DND-41 (cell line): ENCODE results near the gene SFSWAP.
A peak's percentile ranks its signal among the peaks of the same experiment; 100 is the strongest.

Experiments
- ATAC-seq: fragments of 200-7000 bp; cut with Tn5 transposase; 3 replicates; pipeline ENCODE4 v1.9.1; 2021; ENCODE audit warnings: low read depth; ENCODE audit not compliant: insufficient read depth
- DNase-seq: peaks from one replicate; pipeline ENCODE4 v3.0.0-alpha.2; 2020
- H2AFZ ChIP-seq: 2 replicates; pipeline ENCODE4 v1.6.0; 2012; ENCODE audit warnings: low read depth, low read length
- H3K27ac ChIP-seq: 2 replicates; pipeline ENCODE4 v1.5.1; 2012; ENCODE audit warnings: low read length, inconsistent platforms
- H3K27me3 ChIP-seq: fragments of 200-600 bp; sonication (generic); 2 replicates; pipeline ENCODE4 v1.6.0; 2012; ENCODE audit warnings: low read length, mild to moderate bottlenecking, inconsistent platforms; ENCODE audit not compliant: insufficient read depth, poor library complexity
- H3K36me3 ChIP-seq: 2 replicates; pipeline ENCODE4 v1.5.1; 2012; ENCODE audit warnings: low read length, inconsistent platforms; ENCODE audit not compliant: insufficient read depth
- H3K4me1 ChIP-seq: 2 replicates; pipeline ENCODE4 v1.5.1; 2012; ENCODE audit warnings: mild to moderate bottlenecking, low read length; ENCODE audit not compliant: insufficient read depth
- H3K4me2 ChIP-seq: 2 replicates; pipeline ENCODE4 v1.6.0; 2012; ENCODE audit warnings: mild to moderate bottlenecking, moderate library complexity, low read length, inconsistent platforms; ENCODE audit not compliant: insufficient read depth
- H3K4me3 ChIP-seq, 2 experiments: fragments of 200-600 bp in 1 of 2; shearing (Covaris generic) in 1 of 2; 2 replicates each; pipeline ENCODE4 v1.5.1; 2012 to 2016; ENCODE audit warnings: inconsistent platforms in 2 of 2, low read length in 2 of 2, mild to moderate bottlenecking in 2 of 2, low read depth in 1 of 2, moderate library complexity in 1 of 2
- H3K79me2 ChIP-seq: 2 replicates; pipeline ENCODE4 v1.6.0; 2012; ENCODE audit warnings: low read length, inconsistent platforms; ENCODE audit not compliant: insufficient read depth
- H3K9ac ChIP-seq: 2 replicates; pipeline ENCODE4 v1.6.0; 2012; ENCODE audit warnings: low read depth, mild to moderate bottlenecking, inconsistent platforms, low read length, moderate library complexity
- H3K9me3 ChIP-seq: 2 replicates; pipeline ENCODE4 v1.5.1; 2012; ENCODE audit warnings: low read length, moderate library complexity, mild to moderate bottlenecking, inconsistent platforms; ENCODE audit not compliant: insufficient read depth, severe bottlenecking
- H4K20me1 ChIP-seq: 2 replicates; pipeline ENCODE4 v1.6.0; 2012; ENCODE audit warnings: low read length; ENCODE audit not compliant: insufficient read depth
- CTCF ChIP-seq: IDR thresholded peaks from 2 replicates; pipeline ENCODE4 v1.5.1; 2012; ENCODE audit warnings: borderline replicate concordance, low read length, moderate library complexity, mild to moderate bottlenecking; ENCODE audit not compliant: poor library complexity, severe bottlenecking; ENCODE audit errors: extremely low read depth
- EZH2 ChIP-seq: IDR thresholded peaks from 3 replicates; pipeline ENCODE4 v1.6.1; 2012; ENCODE audit warnings: borderline replicate concordance, low read depth, mild to moderate bottlenecking, moderate library complexity, low read length, inconsistent platforms; ENCODE audit not compliant: severe bottlenecking

Gene SFSWAP

GRCh38 chr12:131754184-131754583, 43.3 kb downstream of the SFSWAP start:
- H3K4me3 ChIP-seq, result no peak overlapping the region
- H3K27ac ChIP-seq, result no peak overlapping the region
- no peaks in the 10 kb centered on the region for H3K9me3 ChIP-seq
- H3K27me3 ChIP-seq, result no peaks in the 10 kb centered on the region
- TF ChIP-seq CTCF, result no peak
- no peak for TF ChIP-seq EZH2
- no peak overlapping the region for H3K9ac ChIP-seq
- ATAC-seq (no peak), DNase-seq (no peak)
- H3K79me2 ChIP-seq, result peaks cover 23% of the 10 kb centered on the region; the same call in 1 of the 2 replicates
- no peak overlapping the region for H2AFZ ChIP-seq
- H4K20me1 ChIP-seq, result peaks cover 38% of the 10 kb centered on the region
- no peak overlapping the region for H3K4me2 ChIP-seq
- peaks cover 97% of the 10 kb centered on the region for H3K36me3 ChIP-seq
- no peaks in the 10 kb centered on the region for H3K4me1 ChIP-seq

- no peaks in the 10 kb centered on the region for H3K27me3 ChIP-seq
- peak; percentile 81 for ATAC-seq
- peaks cover 88% of the 10 kb centered on the region for H3K36me3 ChIP-seq
- H3K4me2 ChIP-seq, result no peak overlapping the region
- H3K4me1 ChIP-seq, result no peaks in the 10 kb centered on the region
- no peak overlapping the region for H3K27ac ChIP-seq
- peaks cover 26% of the 10 kb centered on the region for H4K20me1 ChIP-seq
- no peak overlapping the region for H3K9ac ChIP-seq
- TF ChIP-seq EZH2 (no peak), CTCF (peak; percentile 69)
- peak; percentile 46 for DNase-seq
- no peaks in the 10 kb centered on the region for H3K9me3 ChIP-seq
- peaks cover 14% of the 10 kb centered on the region; the same call in 1 of the 2 replicates for H3K79me2 ChIP-seq
- H2AFZ ChIP-seq, result no peak overlapping the region
- no peak overlapping the region for H3K4me3 ChIP-seq
These were observed 44.6 kb downstream of the SFSWAP start for GRCh38 chr12:131755305-131756113.

- Histone ChIP-seq H3K4me3 (no peak overlapping the region), H3K4me1 (no peaks in the 10 kb centered on the region), H2AFZ (no peak overlapping the region), H3K9ac (no peak overlapping the region), H3K79me2 (peaks cover 11% of the 10 kb centered on the region; the same call in 1 of the 2 replicates), H3K4me2 (no peak overlapping the region), H3K9me3 (no peaks in the 10 kb centered on the region), H3K36me3 (peaks cover 88% of the 10 kb centered on the region), H3K27ac (no peak overlapping the region), H4K20me1 (peaks cover 26% of the 10 kb centered on the region), H3K27me3 (no peaks in the 10 kb centered on the region)
- DNase-seq (no peak), ATAC-seq (no peak)
- TF ChIP-seq CTCF, result no peak
- no peak for TF ChIP-seq EZH2
These were observed 45.6 kb downstream of the SFSWAP start for GRCh38 chr12:131756441-131756840.
